Breast epithelium (tissue), 3 donors: Measurements from ENCODE around the gene STOML1.

ENCODE experiments used
- POLR2A ChIP-seq: fragments of 450-650 bp; IDR thresholded peaks from one replicate; pipeline ENCODE4 v1.6.1; 2016; ENCODE audit warnings: antibody characterized with exemption, mild to moderate bottlenecking, moderate library complexity
- TF ChIP-seq, protein P1 (sequence below), 3 donors: fragments of 450-650 bp; IDR thresholded peaks; one replicate each; pipeline ENCODE4 v1.5.1; 2016 to 2017; ENCODE audit warnings: antibody characterized with exemption in 3 of 3, mild to moderate bottlenecking in 3 of 3, moderate library complexity in 3 of 3

DNA sequence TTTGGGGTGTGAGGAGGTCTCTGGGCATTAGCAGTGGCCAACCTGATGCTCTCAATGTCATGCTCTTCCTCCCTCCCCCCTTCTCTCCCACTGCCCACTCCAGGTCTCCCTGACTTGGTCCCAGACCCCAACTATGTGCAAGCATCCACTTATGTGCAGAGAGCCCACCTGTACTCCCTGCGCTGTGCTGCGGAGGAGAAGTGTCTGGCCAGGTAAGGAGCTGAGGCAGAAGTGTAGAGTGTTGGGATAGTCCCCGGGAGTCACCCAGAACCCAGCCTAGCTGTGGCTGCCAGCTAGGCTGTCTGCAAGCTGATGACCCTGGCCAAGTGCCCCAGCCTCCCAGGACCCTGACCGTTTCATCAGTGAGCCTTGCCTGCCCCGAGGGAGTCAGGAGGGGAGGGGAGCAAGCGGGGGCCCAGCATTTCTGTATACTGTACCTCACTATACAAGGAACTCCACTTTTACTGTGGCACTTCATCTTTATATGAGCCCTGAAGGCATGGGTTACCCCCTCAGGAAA is 49.3 kb downstream of the STOML1 start:
- TF ChIP-seq, protein P1, sequence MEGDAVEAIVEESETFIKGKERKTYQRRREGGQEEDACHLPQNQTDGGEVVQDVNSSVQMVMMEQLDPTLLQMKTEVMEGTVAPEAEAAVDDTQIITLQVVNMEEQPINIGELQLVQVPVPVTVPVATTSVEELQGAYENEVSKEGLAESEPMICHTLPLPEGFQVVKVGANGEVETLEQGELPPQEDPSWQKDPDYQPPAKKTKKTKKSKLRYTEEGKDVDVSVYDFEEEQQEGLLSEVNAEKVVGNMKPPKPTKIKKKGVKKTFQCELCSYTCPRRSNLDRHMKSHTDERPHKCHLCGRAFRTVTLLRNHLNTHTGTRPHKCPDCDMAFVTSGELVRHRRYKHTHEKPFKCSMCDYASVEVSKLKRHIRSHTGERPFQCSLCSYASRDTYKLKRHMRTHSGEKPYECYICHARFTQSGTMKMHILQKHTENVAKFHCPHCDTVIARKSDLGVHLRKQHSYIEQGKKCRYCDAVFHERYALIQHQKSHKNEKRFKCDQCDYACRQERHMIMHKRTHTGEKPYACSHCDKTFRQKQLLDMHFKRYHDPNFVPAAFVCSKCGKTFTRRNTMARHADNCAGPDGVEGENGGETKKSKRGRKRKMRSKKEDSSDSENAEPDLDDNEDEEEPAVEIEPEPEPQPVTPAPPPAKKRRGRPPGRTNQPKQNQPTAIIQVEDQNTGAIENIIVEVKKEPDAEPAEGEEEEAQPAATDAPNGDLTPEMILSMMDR (IDR thresholded peaks at IDR 0.05): no peak
- TF ChIP-seq POLR2A: no peak
